ENCODE measurements around the gene HELB. TPM values are rescaled to one million over a fixed set of nuclear protein-coding genes. Genes with fewer than 3 reads are reported as not detected.

HELB gene
- total RNA-seq, 1 experiment from 2014 or later = 2.6 TPM

DNA sequence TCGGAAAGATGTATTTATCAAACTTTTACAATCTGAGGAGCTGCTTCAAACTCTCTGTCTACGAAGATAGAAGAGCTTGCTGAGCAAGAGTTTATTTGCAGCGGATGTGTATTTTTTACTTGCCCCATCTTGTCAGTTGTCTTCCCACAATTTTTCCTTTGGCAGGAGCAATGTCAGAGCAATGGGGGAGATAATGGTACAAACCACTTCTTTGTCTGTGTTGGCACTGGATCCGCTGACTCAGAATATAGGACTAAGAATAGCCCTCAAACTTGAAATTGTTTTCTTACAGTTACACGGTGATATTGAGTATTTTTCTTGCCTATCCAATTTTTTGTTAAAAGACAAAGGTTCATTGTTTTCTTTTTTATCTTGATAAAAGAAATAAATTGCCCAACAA lies 27.6 kb downstream of the HELB start:
- TF ChIP-seq, protein P1, sequence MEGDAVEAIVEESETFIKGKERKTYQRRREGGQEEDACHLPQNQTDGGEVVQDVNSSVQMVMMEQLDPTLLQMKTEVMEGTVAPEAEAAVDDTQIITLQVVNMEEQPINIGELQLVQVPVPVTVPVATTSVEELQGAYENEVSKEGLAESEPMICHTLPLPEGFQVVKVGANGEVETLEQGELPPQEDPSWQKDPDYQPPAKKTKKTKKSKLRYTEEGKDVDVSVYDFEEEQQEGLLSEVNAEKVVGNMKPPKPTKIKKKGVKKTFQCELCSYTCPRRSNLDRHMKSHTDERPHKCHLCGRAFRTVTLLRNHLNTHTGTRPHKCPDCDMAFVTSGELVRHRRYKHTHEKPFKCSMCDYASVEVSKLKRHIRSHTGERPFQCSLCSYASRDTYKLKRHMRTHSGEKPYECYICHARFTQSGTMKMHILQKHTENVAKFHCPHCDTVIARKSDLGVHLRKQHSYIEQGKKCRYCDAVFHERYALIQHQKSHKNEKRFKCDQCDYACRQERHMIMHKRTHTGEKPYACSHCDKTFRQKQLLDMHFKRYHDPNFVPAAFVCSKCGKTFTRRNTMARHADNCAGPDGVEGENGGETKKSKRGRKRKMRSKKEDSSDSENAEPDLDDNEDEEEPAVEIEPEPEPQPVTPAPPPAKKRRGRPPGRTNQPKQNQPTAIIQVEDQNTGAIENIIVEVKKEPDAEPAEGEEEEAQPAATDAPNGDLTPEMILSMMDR (IDR thresholded peaks at IDR 0.05; ENCODE audit: unreplicated experiment) = no peak
- ChIA-PET POLR2A (interaction anchor here (0.9 to 1.2 kb wide), 4 partner anchors 10 to 28 kb away, joined by 3 to 4 read pairs (median 3); partner anchors contain the start of gene HELB), CTCF (interaction anchor here (0.7 to 1.0 kb wide), 3 partner anchors 13 to 32 kb away, joined by 3 to 4 read pairs (median 3); no protein-coding TSS in a partner anchor)
- intact Hi-C loops (cut with micrococcal nuclease) = no loop called here
- peak; percentile 56 for DNase-seq (ENCODE audit: unreplicated experiment)
- H3K4me1 Mint-ChIP-seq (ENCODE audit: insufficient read depth, unreplicated experiment) = no peaks in the 10 kb centered on the region
- no peaks in the 10 kb centered on the region for H3K9me3 Mint-ChIP-seq (ENCODE audit: unreplicated experiment)
- BruUV-seq (replicated peaks) = no TSS peak
- no peaks in the 10 kb centered on the region for H3K27me3 Mint-ChIP-seq (ENCODE audit: insufficient read depth, unreplicated experiment)
- no peak overlapping the region for H3K4me3 Mint-ChIP-seq (ENCODE audit: unreplicated experiment)
- peaks cover 11% of the 10 kb centered on the region for H3K36me3 Mint-ChIP-seq (ENCODE audit: insufficient read depth, unreplicated experiment)
- no peak overlapping the region for H3K27ac Mint-ChIP-seq (ENCODE audit: low read depth, unreplicated experiment)

DNA sequence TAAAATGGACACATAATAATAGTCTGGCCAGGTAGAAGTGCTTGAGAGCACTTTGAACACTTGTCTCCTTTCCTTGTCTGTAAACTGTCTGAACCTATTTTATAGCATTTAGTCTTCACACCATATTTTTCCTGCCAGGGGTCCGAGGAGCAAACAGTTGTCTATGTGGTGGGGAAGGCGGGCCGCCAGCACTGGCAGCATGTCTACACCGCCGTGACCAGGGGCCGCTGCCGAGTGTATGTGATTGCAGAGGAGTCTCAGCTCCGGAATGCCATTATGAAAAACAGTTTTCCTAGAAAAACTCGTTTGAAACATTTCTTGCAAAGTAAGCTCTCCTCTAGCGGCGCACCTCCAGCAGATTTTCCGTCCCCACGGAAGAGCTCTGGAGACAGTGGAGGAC lies 28.7 kb downstream of the HELB start:
- TF ChIP-seq, protein P1 (IDR thresholded peaks at IDR 0.05; ENCODE audit: unreplicated experiment) = no peak
- BruUV-seq (replicated peaks) = no TSS peak
- Mint-ChIP-seq H3K27me3 (ENCODE audit: insufficient read depth, unreplicated experiment) (no peaks in the 10 kb centered on the region), H3K4me3 (ENCODE audit: unreplicated experiment) (no peak overlapping the region), H3K9me3 (ENCODE audit: unreplicated experiment) (no peaks in the 10 kb centered on the region), H3K27ac (ENCODE audit: low read depth, unreplicated experiment) (no peak overlapping the region), H3K36me3 (ENCODE audit: insufficient read depth, unreplicated experiment) (peaks cover 5% of the 10 kb centered on the region), H3K4me1 (ENCODE audit: insufficient read depth, unreplicated experiment) (no peaks in the 10 kb centered on the region)
- no peak for DNase-seq (ENCODE audit: unreplicated experiment)
- ChIA-PET POLR2A (no interaction called here), CTCF (interaction anchor here (0.6 kb wide), 1 partner anchor 263 kb away, joined by 3 read pairs; no protein-coding TSS in a partner anchor)
- intact Hi-C loops (cut with micrococcal nuclease) = no loop called here

DNA sequence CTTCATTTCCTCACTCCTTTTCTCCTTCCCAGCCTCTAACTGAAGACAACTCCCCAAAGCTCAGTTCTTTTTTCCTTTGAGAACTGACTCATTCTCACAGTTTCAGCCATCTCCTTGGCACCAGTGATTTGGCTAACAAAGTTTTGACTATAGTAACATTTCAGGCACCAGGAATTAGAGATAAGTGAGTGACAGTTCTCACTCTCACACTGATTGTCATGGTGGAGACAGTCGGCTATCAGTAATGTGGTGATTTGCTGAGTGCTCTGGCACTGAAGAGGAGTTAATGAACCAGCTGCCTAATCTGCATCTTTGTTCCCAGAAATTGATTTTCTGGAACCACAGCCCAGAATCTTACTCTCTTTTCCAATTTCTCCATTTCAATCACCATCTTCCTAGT lies 29.5 kb downstream of the HELB start:
- ChIA-PET CTCF (no interaction called here), POLR2A (interaction anchor here (0.6 kb wide), 1 partner anchor 453 kb away, joined by 3 read pairs; no protein-coding TSS in a partner anchor)
- intact Hi-C loops (cut with micrococcal nuclease) = no loop called here
- H3K27ac Mint-ChIP-seq (ENCODE audit: low read depth, unreplicated experiment) = no peak overlapping the region
- H3K4me1 Mint-ChIP-seq (ENCODE audit: insufficient read depth, unreplicated experiment) = no peaks in the 10 kb centered on the region
- no peaks in the 10 kb centered on the region for H3K9me3 Mint-ChIP-seq (ENCODE audit: unreplicated experiment)
- no peak overlapping the region for H3K4me3 Mint-ChIP-seq (ENCODE audit: unreplicated experiment)
- no peaks in the 10 kb centered on the region for H3K27me3 Mint-ChIP-seq (ENCODE audit: insufficient read depth, unreplicated experiment)
- H3K36me3 Mint-ChIP-seq (ENCODE audit: insufficient read depth, unreplicated experiment) = peaks cover 5% of the 10 kb centered on the region
- DNase-seq (ENCODE audit: unreplicated experiment) = no peak
- TF ChIP-seq, protein P1 (IDR thresholded peaks at IDR 0.05; ENCODE audit: unreplicated experiment) = no peak
- no TSS peak for BruUV-seq (replicated peaks)

DNA sequence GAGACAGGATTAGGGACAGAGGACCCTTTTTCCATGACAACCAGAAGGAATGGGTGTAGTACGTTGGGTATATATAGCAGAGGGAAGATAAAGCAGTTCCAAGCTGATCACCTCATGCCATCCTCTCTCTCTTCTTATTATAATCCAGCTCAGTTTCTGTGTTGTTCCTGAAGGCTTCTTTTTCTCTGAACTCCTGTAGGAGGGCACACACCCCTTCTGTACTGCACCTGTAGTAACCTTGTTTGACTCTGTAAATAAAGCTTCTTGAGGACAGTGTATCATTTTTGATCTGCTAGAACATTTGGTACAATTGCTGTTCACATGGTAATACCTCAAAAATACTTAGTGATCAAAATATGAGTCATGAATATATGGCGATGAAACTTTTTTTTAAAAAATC lies 33.5 kb downstream of the HELB start:
- CTCF ChIA-PET = interaction anchor here (0.6 kb wide), 1 partner anchor 19 kb away, joined by 3 read pairs; no protein-coding TSS in a partner anchor
- peaks cover 5% of the 10 kb centered on the region for H3K36me3 Mint-ChIP-seq (ENCODE audit: insufficient read depth, unreplicated experiment)
- BruUV-seq (replicated peaks) = no TSS peak
- TF ChIP-seq, protein P1 (IDR thresholded peaks at IDR 0.05; ENCODE audit: unreplicated experiment) = no peak
- intact Hi-C loops (cut with micrococcal nuclease) = no loop called here
- H3K9me3 Mint-ChIP-seq (ENCODE audit: unreplicated experiment) = no peaks in the 10 kb centered on the region
- POLR2A ChIA-PET = no interaction called here
- no peaks in the 10 kb centered on the region for H3K4me1 Mint-ChIP-seq (ENCODE audit: insufficient read depth, unreplicated experiment)
- H3K27me3 Mint-ChIP-seq (ENCODE audit: insufficient read depth, unreplicated experiment) = no peaks in the 10 kb centered on the region
- H3K27ac Mint-ChIP-seq (ENCODE audit: low read depth, unreplicated experiment) = no peak overlapping the region
- no peak for DNase-seq (ENCODE audit: unreplicated experiment)
- H3K4me3 Mint-ChIP-seq (ENCODE audit: unreplicated experiment) = no peak overlapping the region

Measured in MCF 10A (cell line).